Natural killer cell (primary cell): ENCODE results near the gene DBT. TPM values are rescaled to one million over a fixed set of nuclear protein-coding genes. Genes with fewer than 3 reads are reported as not detected.
"Not testable (repeated sequence)": the region's sequence is repeated elsewhere in the genome, so short reads cannot be mapped to it uniquely, and the experiment has no call there.

Experiments
- ATAC-seq, 3 donors: fragments of 150-1000 bp in 2 of 3; fragments of 200-7000 bp in 1 of 3; cut with Tn5 transposase; 1 replicate in 1 of 3; 2 replicates in 2 of 3; pipeline ENCODE4 v1.10.0; 2021; ENCODE audit warnings: mild to moderate bottlenecking in 2 of 3, moderate library complexity in 2 of 3
- DNase-seq, 2 donors: peaks; one replicate each; pipeline versions ENCODE4 v3.0.0 to v3.0.0-alpha.2; 2013 to 2021; ENCODE audit warnings: mixed read lengths in 1 of 2
- H3K27ac ChIP-seq: one replicate; pipeline ENCODE4 v1.5.1; 2013; ENCODE audit warnings: mild to moderate bottlenecking, low read length
- H3K27me3 ChIP-seq: one replicate; pipeline ENCODE4 v1.6.1; 2013; ENCODE audit warnings: low read length; ENCODE audit not compliant: control insufficient read depth, insufficient read depth
- H3K36me3 ChIP-seq: one replicate; pipeline ENCODE4 v1.6.1; 2013; ENCODE audit warnings: low read length; ENCODE audit not compliant: control insufficient read depth, insufficient read depth
- H3K4me1 ChIP-seq: one replicate; pipeline ENCODE4 v1.6.1; 2013; ENCODE audit warnings: low read length; ENCODE audit not compliant: control insufficient read depth, insufficient read depth
- H3K4me3 ChIP-seq: one replicate; pipeline ENCODE4 v1.5.1; 2013; ENCODE audit warnings: low read length
- H3K9me3 ChIP-seq: one replicate; pipeline ENCODE4 v1.6.1; 2013; ENCODE audit warnings: low read length; ENCODE audit not compliant: control insufficient read depth, insufficient read depth
- H3K27ac Mint-ChIP-seq, 2 donors: one replicate each; pipeline ENCODE4 v1.8.0; 2022; ENCODE audit warnings: mild to moderate bottlenecking in 2 of 2, mixed read lengths in 2 of 2, moderate library complexity in 1 of 2
- H3K27me3 Mint-ChIP-seq, 2 donors: one replicate each; pipeline ENCODE4 v1.8.0; 2022; ENCODE audit warnings: low read depth in 2 of 2, mixed read lengths in 2 of 2
- H3K36me3 Mint-ChIP-seq: one replicate; pipeline ENCODE4 v1.8.0; 2022; ENCODE audit warnings: mixed read lengths
- H3K4me1 Mint-ChIP-seq, 2 donors: one replicate each; pipeline ENCODE4 v1.8.0; 2022; ENCODE audit warnings: mixed read lengths in 2 of 2
- H3K4me3 Mint-ChIP-seq: one replicate; pipeline ENCODE4 v1.8.0; 2022; ENCODE audit warnings: mild to moderate bottlenecking, moderate library complexity, mixed read lengths
- H3K9me3 Mint-ChIP-seq, 2 donors: one replicate each; pipeline ENCODE4 v1.8.0; 2022; ENCODE audit warnings: mixed read lengths in 2 of 2
- WGBS: methylation state at CpG from one replicate; pipeline ENCODE4 v1.1.7; 2013; ENCODE audit warnings: missing lambda C conversion rate; ENCODE audit not compliant: insufficient coverage; 5-methylcytosine and 5-hydroxymethylcytosine counted together
- intact Hi-C: fragments of 100-400 bp; cut with micrococcal nuclease; formaldehyde crosslinking; loops from one replicate; pipeline ENCODE4 v1.14.2; 2022
- total RNA-seq, 4 donors: library from RNA; stranded (reverse); fragments of 120-200 nt in 1 of 4; gene quantifications; one replicate each; pipeline versions ENCODE4 v1.2.3 to v1.2.4, GENCODE V29; 2013 to 2022
- TF ChIP-seq, protein P1 (sequence below): fragments of 200-600 bp; IDR thresholded peaks from one replicate; pipeline ENCODE4 v1.8.0; 2022; ENCODE audit warnings: antibody characterized with exemption

DBT gene
- total RNA-seq, result 10 to 100 TPM in 2 of 3 donors, 1 to 10 TPM in 1; 9.9 to 11.5 (median 10.2) TPM
- total RNA-seq (2013), result 13.1 TPM

GRCh38 chr1:100249537-100250257 lies at the start of gene DBT:
Gene DBT, minus strand, starts transcription at chr1:100249834. Its CDS starts 14 bp downstream, at chr1:100249820.
- H3K27ac ChIP-seq, result peak within 1 kb of the TSS; percentile 74
- no peaks in the 10 kb centered on the region for H3K9me3 ChIP-seq
- H3K9me3 Mint-ChIP-seq, result no peaks in the 10 kb centered on the region
- H3K4me3 Mint-ChIP-seq, result no peak within 1 kb of the TSS
- under 1% methylated on average over 30 of the region's 31 CpGs for WGBS
- intact Hi-C loops, result loop anchor here (1.0 to 5.0 kb wide), 4 partner anchors 17 to 212 kb away; partner anchors contain the start of genes CDC14A, RTCA, SASS6 and TRMT13
- peaks cover 7% of the 10 kb centered on the region for H3K4me1 ChIP-seq
- peaks cover 0 to 10% of the 10 kb centered on the region in 2 donors for H3K4me1 Mint-ChIP-seq
- TF ChIP-seq, protein P1, sequence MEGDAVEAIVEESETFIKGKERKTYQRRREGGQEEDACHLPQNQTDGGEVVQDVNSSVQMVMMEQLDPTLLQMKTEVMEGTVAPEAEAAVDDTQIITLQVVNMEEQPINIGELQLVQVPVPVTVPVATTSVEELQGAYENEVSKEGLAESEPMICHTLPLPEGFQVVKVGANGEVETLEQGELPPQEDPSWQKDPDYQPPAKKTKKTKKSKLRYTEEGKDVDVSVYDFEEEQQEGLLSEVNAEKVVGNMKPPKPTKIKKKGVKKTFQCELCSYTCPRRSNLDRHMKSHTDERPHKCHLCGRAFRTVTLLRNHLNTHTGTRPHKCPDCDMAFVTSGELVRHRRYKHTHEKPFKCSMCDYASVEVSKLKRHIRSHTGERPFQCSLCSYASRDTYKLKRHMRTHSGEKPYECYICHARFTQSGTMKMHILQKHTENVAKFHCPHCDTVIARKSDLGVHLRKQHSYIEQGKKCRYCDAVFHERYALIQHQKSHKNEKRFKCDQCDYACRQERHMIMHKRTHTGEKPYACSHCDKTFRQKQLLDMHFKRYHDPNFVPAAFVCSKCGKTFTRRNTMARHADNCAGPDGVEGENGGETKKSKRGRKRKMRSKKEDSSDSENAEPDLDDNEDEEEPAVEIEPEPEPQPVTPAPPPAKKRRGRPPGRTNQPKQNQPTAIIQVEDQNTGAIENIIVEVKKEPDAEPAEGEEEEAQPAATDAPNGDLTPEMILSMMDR, result no peak
- ATAC-seq (peak; percentile 99 to 100 (median 100)), DNase-seq (peak; percentile 80 to 95)
- peaks cover 3 to 10% of the 10 kb centered on the region in 2 donors for H3K27me3 Mint-ChIP-seq
- H3K4me3 ChIP-seq, result peak within 1 kb of the TSS; percentile 84
- no peaks in the 10 kb centered on the region for H3K27me3 ChIP-seq
- no peak within 1 kb of the TSS for H3K27ac Mint-ChIP-seq
- H3K36me3 Mint-ChIP-seq, result no peaks in the 10 kb centered on the region
- H3K36me3 ChIP-seq, result no peaks in the 10 kb centered on the region

DNA sequence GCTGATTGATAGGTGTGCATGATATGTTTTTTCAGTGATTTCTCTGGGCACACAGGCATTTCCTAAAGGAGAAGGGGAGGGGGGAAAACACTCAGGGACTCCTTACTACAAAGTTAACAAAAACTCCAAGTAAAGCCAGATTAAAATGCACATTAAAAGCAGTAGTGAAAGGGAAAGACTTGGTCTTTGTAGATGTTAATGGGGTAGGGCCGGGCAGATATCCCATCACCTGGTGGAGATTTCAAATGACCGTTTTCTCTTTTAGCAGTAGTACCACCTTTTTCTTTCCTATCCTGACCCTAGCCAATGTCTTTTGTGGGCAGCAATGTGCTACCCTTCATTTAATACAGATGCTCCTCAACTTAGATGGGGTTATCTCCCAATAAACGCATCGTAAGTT lies 48.9 kb upstream of the DBT start:
- TF ChIP-seq, protein P1, result no peak
- ATAC-seq, result no peak
- Mint-ChIP-seq H3K27me3 (no peaks in the 10 kb centered on the region), H3K36me3 (no peaks in the 10 kb centered on the region), H3K9me3 (no peaks in the 10 kb centered on the region), H3K4me3 (no peak overlapping the region), H3K4me1 (peaks cover 8 to 12% of the 10 kb centered on the region in 2 donors), H3K27ac (peak overlapping the region in 1 of 2 donors; percentile 15)
- Histone ChIP-seq H3K36me3 (peaks cover 2% of the 10 kb centered on the region), H3K4me1 (no peaks in the 10 kb centered on the region), H3K27me3 (no peaks in the 10 kb centered on the region), H3K9me3 (no peaks in the 10 kb centered on the region), H3K27ac (no peak overlapping the region), H3K4me3 (no peak overlapping the region)
- intact Hi-C loops, result no loop called here
- no peak for DNase-seq
- WGBS, result 98% methylated on average over 4 of the region's 4 CpGs

DNA sequence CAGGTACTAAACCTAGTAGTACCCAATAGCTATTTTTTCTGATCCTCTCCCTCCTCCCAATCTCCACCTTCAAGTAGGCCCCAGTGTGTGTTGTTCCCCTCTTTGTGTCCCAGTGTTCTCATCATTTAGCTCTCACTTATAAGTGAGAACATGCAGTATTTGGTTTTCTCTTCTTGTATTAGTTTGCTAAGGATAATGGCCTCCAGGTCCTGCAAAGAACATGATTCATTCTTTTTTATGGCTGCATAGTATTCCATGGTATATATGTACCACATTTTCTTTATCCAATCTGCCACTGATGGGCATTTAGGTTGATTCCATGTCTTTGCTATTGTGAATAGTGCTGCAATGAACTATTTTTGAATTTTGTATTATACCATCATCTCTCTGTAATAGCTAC lies 47.4 kb upstream of the DBT start:
- peaks cover 8 to 12% of the 10 kb centered on the region in 2 donors for H3K4me1 Mint-ChIP-seq
- intact Hi-C loops, H3K4me3 ChIP-seq, H3K4me3 Mint-ChIP-seq, H3K9me3 ChIP-seq, H3K27me3 Mint-ChIP-seq, H3K4me1 ChIP-seq, H3K9me3 Mint-ChIP-seq, ATAC-seq, H3K27ac Mint-ChIP-seq, H3K27me3 ChIP-seq, H3K36me3 Mint-ChIP-seq, H3K27ac ChIP-seq, DNase-seq: not testable (repeated sequence)
- peaks cover 15% of the 10 kb centered on the region for H3K36me3 ChIP-seq

- H3K27me3 ChIP-seq, result no peaks in the 10 kb centered on the region
- DNase-seq (no peak), ATAC-seq (no peak)
- TF ChIP-seq, protein P1, result no peak
- H3K27ac ChIP-seq, result no peak overlapping the region
- Mint-ChIP-seq H3K4me3 (no peak overlapping the region), H3K4me1 (peaks cover 8 to 12% of the 10 kb centered on the region in 2 donors), H3K27me3 (no peaks in the 10 kb centered on the region), H3K9me3 (no peaks in the 10 kb centered on the region), H3K27ac (no peak overlapping the region), H3K36me3 (no peaks in the 10 kb centered on the region)
- H3K36me3 ChIP-seq, result peaks cover 20% of the 10 kb centered on the region
- no peaks in the 10 kb centered on the region for H3K9me3 ChIP-seq
- no peaks in the 10 kb centered on the region for H3K4me1 ChIP-seq
- 94% methylated on average over 8 of the region's 8 CpGs for WGBS
- no peak overlapping the region for H3K4me3 ChIP-seq
- intact Hi-C loops, result no loop called here
Measured at GRCh38 chr1:100296140-100296539, 46.5 kb upstream of the DBT start.
